ENCODE data around the gene LGI2.
"Not testable (repeated sequence)": the region's sequence is repeated elsewhere in the genome, so short reads cannot be mapped to it uniquely, and the experiment has no call there.

The LGI2 gene

GRCh38 chr4:25030277-25031076 lies at the start of gene LGI2:
LGI2 (minus strand) TSS chr4:25030946; CDS start chr4:25030693, 253 bp downstream.
- no peak for DNase-seq (ENCODE audit: low read depth in 3 of 3)

- DNase-seq (ENCODE audit: low read depth in 3 of 3): no peak
These were observed 47.8 kb upstream of the LGI2 start for GRCh38 chr4:25078523-25078922.

- DNase-seq (ENCODE audit: low read depth in 3 of 3): no peak
These were observed 46.1 kb upstream of the LGI2 start for GRCh38 chr4:25076625-25077398.

GRCh38 chr4:25075851-25076250 lies 45.1 kb upstream of the LGI2 start:
- no peak for DNase-seq (ENCODE audit: low read depth in 3 of 3)

GRCh38 chr4:25075129-25075528 lies 44.4 kb upstream of the LGI2 start:
- no peak for DNase-seq (ENCODE audit: low read depth in 3 of 3)

- DNase-seq (ENCODE audit: low read depth in 3 of 3): no peak
These were observed 39.8 kb upstream of the LGI2 start for GRCh38 chr4:25070545-25070944.

GRCh38 chr4:25069014-25069413 lies 38.3 kb upstream of the LGI2 start:
- no peak for DNase-seq (ENCODE audit: low read depth in 3 of 3)

GRCh38 chr4:25068386-25068785 lies 37.6 kb upstream of the LGI2 start:
- no peak for DNase-seq (ENCODE audit: low read depth in 3 of 3)

GRCh38 chr4:25065932-25066590 lies 35.3 kb upstream of the LGI2 start:
- no peak for DNase-seq (ENCODE audit: low read depth in 3 of 3)

GRCh38 chr4:25065431-25065858 lies 34.7 kb upstream of the LGI2 start:
- DNase-seq (ENCODE audit: low read depth in 3 of 3): no peak

GRCh38 chr4:25064447-25064846 lies 33.7 kb upstream of the LGI2 start:
- not testable (repeated sequence) for DNase-seq (ENCODE audit: low read depth in 3 of 3)

- DNase-seq (ENCODE audit: low read depth in 3 of 3): no peak
These were observed 32.4 kb upstream of the LGI2 start for GRCh38 chr4:25063116-25063515.

- DNase-seq (ENCODE audit: low read depth in 3 of 3): no peak
These were observed 31.4 kb upstream of the LGI2 start for GRCh38 chr4:25062098-25062497.

- no peak for DNase-seq (ENCODE audit: low read depth in 3 of 3)
These were observed 30.9 kb upstream of the LGI2 start for GRCh38 chr4:25061602-25062001.

GRCh38 chr4:25060963-25061340 lies 30.2 kb upstream of the LGI2 start:
- no peak for DNase-seq (ENCODE audit: low read depth in 3 of 3)

- no peak for DNase-seq (ENCODE audit: low read depth in 3 of 3)
These were observed 29.7 kb upstream of the LGI2 start for GRCh38 chr4:25060241-25060962.

GRCh38 chr4:25059791-25060190 lies 29.0 kb upstream of the LGI2 start:
- DNase-seq (ENCODE audit: low read depth in 3 of 3): no peak

GRCh38 chr4:25058796-25059195 lies 28.1 kb upstream of the LGI2 start:
- no peak for DNase-seq (ENCODE audit: low read depth in 3 of 3)

- DNase-seq (ENCODE audit: low read depth in 3 of 3): no peak
These were observed 26.6 kb upstream of the LGI2 start for GRCh38 chr4:25057299-25057698.

GRCh38 chr4:25052037-25052436 lies 21.3 kb upstream of the LGI2 start:
- DNase-seq (ENCODE audit: low read depth in 3 of 3): not testable (repeated sequence)

GRCh38 chr4:25051534-25051933 lies 20.8 kb upstream of the LGI2 start:
- no peak for DNase-seq (ENCODE audit: low read depth in 3 of 3)
